ENCODE results near the gene CSDE1.

DNA sequence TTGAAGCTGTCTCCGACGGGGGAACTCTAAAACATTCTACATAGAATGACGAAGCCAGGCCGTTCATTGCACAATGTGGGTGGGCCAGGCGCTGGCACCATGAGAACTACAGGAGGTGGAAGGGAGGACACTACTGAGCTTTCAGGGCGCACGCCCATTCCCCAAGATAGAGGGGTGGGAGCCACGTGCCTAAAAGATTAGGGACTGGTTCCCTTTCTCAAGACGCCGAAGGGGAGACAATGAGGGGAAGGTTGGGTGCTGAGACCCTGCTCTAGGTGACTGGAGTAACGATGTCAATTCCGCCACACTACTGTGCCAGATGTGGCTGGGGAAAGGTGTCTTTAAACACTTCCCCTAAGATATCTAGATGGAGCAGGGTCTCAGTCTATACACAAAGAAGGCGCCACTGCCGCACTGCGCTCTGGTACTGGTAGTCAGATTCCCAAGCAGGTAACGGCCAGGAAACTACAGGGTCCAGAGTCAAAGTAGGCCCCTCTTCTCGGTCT is 782 bp downstream of the CSDE1 start:
- TF ChIP-seq, protein P1, sequence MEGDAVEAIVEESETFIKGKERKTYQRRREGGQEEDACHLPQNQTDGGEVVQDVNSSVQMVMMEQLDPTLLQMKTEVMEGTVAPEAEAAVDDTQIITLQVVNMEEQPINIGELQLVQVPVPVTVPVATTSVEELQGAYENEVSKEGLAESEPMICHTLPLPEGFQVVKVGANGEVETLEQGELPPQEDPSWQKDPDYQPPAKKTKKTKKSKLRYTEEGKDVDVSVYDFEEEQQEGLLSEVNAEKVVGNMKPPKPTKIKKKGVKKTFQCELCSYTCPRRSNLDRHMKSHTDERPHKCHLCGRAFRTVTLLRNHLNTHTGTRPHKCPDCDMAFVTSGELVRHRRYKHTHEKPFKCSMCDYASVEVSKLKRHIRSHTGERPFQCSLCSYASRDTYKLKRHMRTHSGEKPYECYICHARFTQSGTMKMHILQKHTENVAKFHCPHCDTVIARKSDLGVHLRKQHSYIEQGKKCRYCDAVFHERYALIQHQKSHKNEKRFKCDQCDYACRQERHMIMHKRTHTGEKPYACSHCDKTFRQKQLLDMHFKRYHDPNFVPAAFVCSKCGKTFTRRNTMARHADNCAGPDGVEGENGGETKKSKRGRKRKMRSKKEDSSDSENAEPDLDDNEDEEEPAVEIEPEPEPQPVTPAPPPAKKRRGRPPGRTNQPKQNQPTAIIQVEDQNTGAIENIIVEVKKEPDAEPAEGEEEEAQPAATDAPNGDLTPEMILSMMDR (IDR thresholded peaks at IDR 0.05; ENCODE audit: extremely low read depth in 1 of 2, insufficient read depth in 1 of 2, low read depth in 1 of 2, low read length in 2 of 2): no peak
- TF ChIP-seq POLR2A (IDR thresholded peaks at IDR 0.05; ENCODE audit: low read depth, low read length) (no peak), JUN (IDR thresholded peaks at IDR 0.05; ENCODE audit: borderline replicate concordance, insufficient read depth, insufficient read length, low read depth) (no peak), MYC (IDR thresholded peaks at IDR 0.05; ENCODE audit: low read depth, low read length) (no peak), POLR2AphosphoS5 (IDR thresholded peaks at IDR 0.05; ENCODE audit: insufficient read depth, low read depth, low read length) (no peak)
- TF ChIP-seq, protein P2, sequence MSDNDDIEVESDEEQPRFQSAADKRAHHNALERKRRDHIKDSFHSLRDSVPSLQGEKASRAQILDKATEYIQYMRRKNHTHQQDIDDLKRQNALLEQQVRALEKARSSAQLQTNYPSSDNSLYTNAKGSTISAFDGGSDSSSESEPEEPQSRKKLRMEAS (IDR thresholded peaks at IDR 0.05; ENCODE audit: insufficient read depth, insufficient read length): no peak

All from endothelial cell of umbilical vein (primary cell).